ENCODE measurements around the gene PPFIA2. TPM values are rescaled to one million over a fixed set of nuclear protein-coding genes. Genes with fewer than 3 reads are reported as not detected.

Gene PPFIA2
- total RNA-seq, 1 donor from 2014 or later, result 0.59 TPM

DNA sequence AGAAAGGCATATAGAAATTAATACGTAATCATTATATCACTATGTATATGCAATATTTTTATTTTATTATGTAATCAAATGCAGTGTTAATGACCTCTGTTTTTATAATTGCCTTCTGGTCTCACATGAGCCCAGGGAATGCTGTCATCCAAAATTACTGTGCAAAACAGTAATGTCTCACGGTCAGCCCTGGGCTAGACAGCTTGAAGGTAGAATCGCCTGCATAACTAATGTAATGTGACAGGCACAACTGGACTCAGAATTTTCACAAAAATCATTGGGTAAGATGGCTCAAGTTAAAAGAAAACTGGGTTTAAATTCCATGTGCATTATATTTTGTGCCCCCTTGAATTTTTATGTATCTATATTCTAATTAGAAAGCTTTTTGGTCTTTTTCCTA lies 293.3 kb downstream of the PPFIA2 start:
- Histone ChIP-seq H3K9me3 (ENCODE audit: insufficient read depth, low read depth, low read length) (no peaks in the 10 kb centered on the region), H3K4me2 (ENCODE audit: low read length) (no peak overlapping the region), H3K4me3 (ENCODE audit: insufficient read depth, low read depth, low read length) (no peak overlapping the region), H3K79me2 (ENCODE audit: insufficient read depth, low read length) (no peaks in the 10 kb centered on the region), H3K4me1 (ENCODE audit: insufficient read depth, low read length) (no peaks in the 10 kb centered on the region), H4K20me1 (ENCODE audit: insufficient read depth, low read length) (no peaks in the 10 kb centered on the region), H3K27ac (ENCODE audit: low read depth, low read length) (no peak overlapping the region), H2AFZ (ENCODE audit: low read depth, low read length) (no peak overlapping the region), H3K27me3 (ENCODE audit: insufficient read depth, low read length) (no peaks in the 10 kb centered on the region), H3K36me3 (ENCODE audit: insufficient read depth, low read length) (no peaks in the 10 kb centered on the region), H3K9ac (ENCODE audit: low read length) (no peak overlapping the region)
- Mint-ChIP-seq H3K27ac (ENCODE audit: unreplicated experiment) (no peak overlapping the region), H3K4me3 (ENCODE audit: unreplicated experiment) (no peak overlapping the region), H3K27me3 (ENCODE audit: low read depth, unreplicated experiment) (no peaks in the 10 kb centered on the region), H3K9me3 (ENCODE audit: unreplicated experiment) (peaks cover 2% of the 10 kb centered on the region), H3K36me3 (ENCODE audit: low read depth, unreplicated experiment) (no peaks in the 10 kb centered on the region), H3K4me1 (ENCODE audit: low read depth, unreplicated experiment) (peaks cover 19% of the 10 kb centered on the region)
- DNase-seq (ENCODE audit: low read depth) (no peak), FAIRE-seq (no peak)
- TF ChIP-seq EZH2 (IDR thresholded peaks at IDR 0.05; ENCODE audit: insufficient read depth, low read length) (no peak), CTCF (IDR thresholded peaks at IDR 0.05; ENCODE audit: insufficient read depth, low read depth, low read length) (no peak)

DNA sequence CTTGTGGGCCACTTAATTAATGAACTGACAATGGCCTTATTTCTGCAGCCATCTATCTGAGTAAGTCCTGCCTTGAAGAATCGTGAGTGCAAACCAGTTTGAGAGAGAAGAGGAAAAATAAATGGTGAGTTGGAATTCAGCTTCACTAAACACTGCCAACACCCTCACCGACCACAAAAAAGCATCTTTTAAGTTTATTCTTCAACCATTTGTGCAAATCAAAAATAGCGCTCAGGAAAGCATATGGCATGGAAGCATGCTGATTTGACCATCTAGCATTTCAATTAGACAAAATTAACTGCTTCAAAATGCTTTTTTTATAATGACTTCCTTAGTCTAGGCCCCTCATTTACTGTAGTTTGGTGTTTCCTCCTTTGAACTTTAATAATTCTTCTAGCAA lies 294.0 kb downstream of the PPFIA2 start:
- no peak overlapping the region for H3K27ac Mint-ChIP-seq (ENCODE audit: unreplicated experiment)
- H3K27ac ChIP-seq (ENCODE audit: low read depth, low read length), result no peak overlapping the region
- TF ChIP-seq CTCF (IDR thresholded peaks at IDR 0.05; ENCODE audit: insufficient read depth, low read depth, low read length) (no peak), EZH2 (IDR thresholded peaks at IDR 0.05; ENCODE audit: insufficient read depth, low read length) (no peak)
- no peak overlapping the region for H3K4me3 Mint-ChIP-seq (ENCODE audit: unreplicated experiment)
- no peak overlapping the region for H3K9ac ChIP-seq (ENCODE audit: low read length)
- no peaks in the 10 kb centered on the region for H3K79me2 ChIP-seq (ENCODE audit: insufficient read depth, low read length)
- no peaks in the 10 kb centered on the region for H3K36me3 ChIP-seq (ENCODE audit: insufficient read depth, low read length)
- FAIRE-seq, result no peak
- no peak for DNase-seq (ENCODE audit: low read depth)
- H4K20me1 ChIP-seq (ENCODE audit: insufficient read depth, low read length), result no peaks in the 10 kb centered on the region
- H3K9me3 ChIP-seq (ENCODE audit: insufficient read depth, low read depth, low read length), result no peaks in the 10 kb centered on the region
- H3K27me3 Mint-ChIP-seq (ENCODE audit: low read depth, unreplicated experiment), result no peaks in the 10 kb centered on the region
- no peaks in the 10 kb centered on the region for H3K27me3 ChIP-seq (ENCODE audit: insufficient read depth, low read length)
- H3K4me2 ChIP-seq (ENCODE audit: low read length), result no peak overlapping the region
- no peak overlapping the region for H2AFZ ChIP-seq (ENCODE audit: low read depth, low read length)
- H3K4me3 ChIP-seq (ENCODE audit: insufficient read depth, low read depth, low read length), result no peak overlapping the region
- H3K4me1 Mint-ChIP-seq (ENCODE audit: low read depth, unreplicated experiment), result peaks cover 19% of the 10 kb centered on the region
- H3K4me1 ChIP-seq (ENCODE audit: insufficient read depth, low read length), result no peaks in the 10 kb centered on the region
- H3K36me3 Mint-ChIP-seq (ENCODE audit: low read depth, unreplicated experiment), result no peaks in the 10 kb centered on the region
- H3K9me3 Mint-ChIP-seq (ENCODE audit: unreplicated experiment), result peaks cover 2% of the 10 kb centered on the region

DNA sequence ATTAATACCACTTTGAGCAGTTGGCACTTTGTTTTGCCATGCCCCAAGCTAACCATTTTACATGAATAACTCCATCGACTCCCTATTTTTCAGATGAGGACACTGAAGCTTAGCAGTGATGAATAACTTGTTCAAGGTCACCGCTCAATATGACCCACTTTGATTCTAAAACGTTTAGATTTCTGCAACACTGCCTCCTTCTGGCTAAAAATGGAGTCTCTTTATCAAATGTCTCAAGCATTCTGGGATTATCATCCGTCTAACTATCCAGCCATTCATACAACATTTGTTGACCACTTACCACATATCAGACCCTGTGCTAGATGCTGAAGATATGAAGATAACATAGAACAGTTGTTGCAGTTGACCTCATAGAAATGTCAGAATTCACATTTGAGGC lies 298.0 kb downstream of the PPFIA2 start:
- Mint-ChIP-seq H3K36me3 (ENCODE audit: low read depth, unreplicated experiment) (no peaks in the 10 kb centered on the region), H3K4me3 (ENCODE audit: unreplicated experiment) (no peak overlapping the region), H3K4me1 (ENCODE audit: low read depth, unreplicated experiment) (peaks cover 13% of the 10 kb centered on the region), H3K27me3 (ENCODE audit: low read depth, unreplicated experiment) (no peaks in the 10 kb centered on the region), H3K27ac (ENCODE audit: unreplicated experiment) (no peak overlapping the region), H3K9me3 (ENCODE audit: unreplicated experiment) (peaks cover 2% of the 10 kb centered on the region)
- Histone ChIP-seq H3K4me3 (ENCODE audit: insufficient read depth, low read depth, low read length) (no peak overlapping the region), H3K9me3 (ENCODE audit: insufficient read depth, low read depth, low read length) (no peaks in the 10 kb centered on the region), H3K4me2 (ENCODE audit: low read length) (no peak overlapping the region), H3K27ac (ENCODE audit: low read depth, low read length) (no peak overlapping the region), H3K27me3 (ENCODE audit: insufficient read depth, low read length) (no peaks in the 10 kb centered on the region), H4K20me1 (ENCODE audit: insufficient read depth, low read length) (no peaks in the 10 kb centered on the region), H3K79me2 (ENCODE audit: insufficient read depth, low read length) (no peaks in the 10 kb centered on the region), H3K4me1 (ENCODE audit: insufficient read depth, low read length) (no peaks in the 10 kb centered on the region), H2AFZ (ENCODE audit: low read depth, low read length) (no peak overlapping the region), H3K9ac (ENCODE audit: low read length) (no peak overlapping the region), H3K36me3 (ENCODE audit: insufficient read depth, low read length) (no peaks in the 10 kb centered on the region)
- DNase-seq (ENCODE audit: low read depth) (no peak), FAIRE-seq (no peak)
- TF ChIP-seq CTCF (IDR thresholded peaks at IDR 0.05; ENCODE audit: insufficient read depth, low read depth, low read length) (peak; percentile 3), EZH2 (IDR thresholded peaks at IDR 0.05; ENCODE audit: insufficient read depth, low read length) (no peak)

All from astrocyte (in vitro differentiated cells and primary cell).